Breast epithelium (tissue), 3 donors: Measurements from ENCODE around the gene WHAMM.

Source experiments
- POLR2A ChIP-seq: fragments of 450-650 bp; IDR thresholded peaks from one replicate; pipeline ENCODE4 v1.6.1; 2016; ENCODE audit warnings: antibody characterized with exemption, mild to moderate bottlenecking, moderate library complexity
- POLR2AphosphoS5 ChIP-seq, 3 donors: sonication (generic); formaldehyde crosslinking; IDR thresholded peaks; one replicate each; pipeline ENCODE4 v1.6.1; 2017; ENCODE audit warnings: antibody characterized with exemption in 3 of 3
- TF ChIP-seq, protein P1 (sequence below), 3 donors: fragments of 450-650 bp; IDR thresholded peaks; one replicate each; pipeline ENCODE4 v1.5.1; 2016 to 2017; ENCODE audit warnings: antibody characterized with exemption in 3 of 3, mild to moderate bottlenecking in 3 of 3, moderate library complexity in 3 of 3

DNA sequence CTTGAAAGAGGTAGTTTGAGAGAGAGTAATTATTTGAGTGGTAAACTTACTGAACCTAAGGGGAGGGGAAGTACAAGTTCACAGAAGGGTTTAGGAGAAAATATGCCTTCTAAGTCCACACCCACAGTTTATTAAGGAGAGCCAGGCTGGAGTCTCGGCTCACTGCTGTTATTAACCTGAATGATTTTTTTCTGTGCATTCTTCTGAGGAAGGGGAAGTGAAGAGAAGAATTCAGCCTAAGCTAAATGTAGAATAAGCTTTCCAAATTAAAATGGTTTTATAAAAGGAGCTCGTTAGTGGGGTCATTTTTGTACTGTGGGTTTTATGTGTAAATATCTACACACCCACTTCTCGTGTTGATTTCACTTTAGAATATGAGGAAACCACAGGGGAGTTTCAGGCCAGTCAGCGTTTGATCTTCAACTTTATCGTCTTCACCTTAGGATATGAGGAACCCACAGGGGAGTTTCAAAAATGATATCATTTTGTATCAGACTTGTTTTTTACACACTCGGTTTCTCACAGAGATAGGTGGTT lies 1.5 kb downstream of the WHAMM start:
- TF ChIP-seq, protein P1, sequence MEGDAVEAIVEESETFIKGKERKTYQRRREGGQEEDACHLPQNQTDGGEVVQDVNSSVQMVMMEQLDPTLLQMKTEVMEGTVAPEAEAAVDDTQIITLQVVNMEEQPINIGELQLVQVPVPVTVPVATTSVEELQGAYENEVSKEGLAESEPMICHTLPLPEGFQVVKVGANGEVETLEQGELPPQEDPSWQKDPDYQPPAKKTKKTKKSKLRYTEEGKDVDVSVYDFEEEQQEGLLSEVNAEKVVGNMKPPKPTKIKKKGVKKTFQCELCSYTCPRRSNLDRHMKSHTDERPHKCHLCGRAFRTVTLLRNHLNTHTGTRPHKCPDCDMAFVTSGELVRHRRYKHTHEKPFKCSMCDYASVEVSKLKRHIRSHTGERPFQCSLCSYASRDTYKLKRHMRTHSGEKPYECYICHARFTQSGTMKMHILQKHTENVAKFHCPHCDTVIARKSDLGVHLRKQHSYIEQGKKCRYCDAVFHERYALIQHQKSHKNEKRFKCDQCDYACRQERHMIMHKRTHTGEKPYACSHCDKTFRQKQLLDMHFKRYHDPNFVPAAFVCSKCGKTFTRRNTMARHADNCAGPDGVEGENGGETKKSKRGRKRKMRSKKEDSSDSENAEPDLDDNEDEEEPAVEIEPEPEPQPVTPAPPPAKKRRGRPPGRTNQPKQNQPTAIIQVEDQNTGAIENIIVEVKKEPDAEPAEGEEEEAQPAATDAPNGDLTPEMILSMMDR (IDR thresholded peaks at IDR 0.05), result no peak
- TF ChIP-seq POLR2A (no peak), POLR2AphosphoS5 (IDR thresholded peaks at IDR 0.05) (no peak)
